Esophagus muscularis mucosa (tissue), 3 donors: Measurements from ENCODE around the gene SPECC1.

ENCODE experiments used
- POLR2AphosphoS5 ChIP-seq, 2 donors: sonication (generic); formaldehyde crosslinking; IDR thresholded peaks; one replicate each; pipeline ENCODE4 v1.6.1; 2017; ENCODE audit warnings: antibody characterized with exemption in 2 of 2
- TF ChIP-seq, protein P1 (sequence below), 3 experiments: fragments of 200-600 bp in 2 of 3; fragments of 450-650 bp in 1 of 3; sonication (generic) in 2 of 3; IDR thresholded peaks; one replicate each; pipeline ENCODE4 v1.5.1; 2017 to 2019; ENCODE audit warnings: antibody characterized with exemption in 3 of 3, mild to moderate bottlenecking in 2 of 3, moderate library complexity in 1 of 3

DNA sequence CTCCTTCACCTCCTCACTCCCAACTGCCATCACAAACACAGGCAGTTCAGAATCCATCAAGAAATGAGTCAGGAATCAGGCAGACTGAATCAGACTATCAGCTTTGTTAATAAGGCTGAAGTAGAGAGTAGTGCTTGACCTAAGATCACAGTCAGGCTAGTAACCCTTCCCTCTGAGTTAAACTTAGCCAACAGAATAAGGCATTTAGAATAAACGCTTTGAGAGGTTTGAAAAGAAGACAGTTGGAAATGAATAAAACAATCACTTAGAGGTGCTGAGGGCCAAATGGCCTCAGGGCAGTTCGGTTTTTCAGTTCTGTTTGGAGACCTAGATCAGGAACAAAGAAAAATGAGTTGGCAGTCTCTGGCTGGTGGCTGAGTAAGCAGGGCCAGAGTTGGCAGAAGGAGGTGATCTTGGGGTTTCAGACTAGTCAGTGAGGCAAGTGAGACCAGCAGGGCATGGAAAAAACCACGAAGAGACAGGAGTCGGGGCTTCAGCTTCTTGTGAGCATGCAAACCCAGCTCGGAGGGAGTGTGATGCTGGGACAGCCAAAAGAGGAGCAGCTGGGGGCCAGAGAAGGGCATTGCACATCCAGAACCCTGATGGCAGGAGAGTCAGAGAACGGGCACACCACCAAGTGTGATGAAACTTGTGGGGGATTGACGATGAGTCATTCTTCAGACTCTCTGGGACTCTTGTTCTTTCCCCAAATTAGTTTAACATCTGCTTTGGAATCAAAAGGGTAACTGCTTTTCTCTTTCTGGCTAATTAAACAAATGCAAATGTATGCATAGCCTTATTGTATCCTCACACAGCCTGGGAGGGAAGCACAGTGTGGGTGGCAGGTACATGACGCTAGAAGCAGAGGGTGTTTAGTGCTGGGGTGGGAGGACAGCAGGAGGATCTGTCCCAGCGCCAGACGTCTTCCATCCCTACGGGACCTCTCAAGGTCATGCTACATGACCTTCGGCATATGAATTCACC lies 54.8 kb downstream of the SPECC1 start:
- TF ChIP-seq, protein P1, sequence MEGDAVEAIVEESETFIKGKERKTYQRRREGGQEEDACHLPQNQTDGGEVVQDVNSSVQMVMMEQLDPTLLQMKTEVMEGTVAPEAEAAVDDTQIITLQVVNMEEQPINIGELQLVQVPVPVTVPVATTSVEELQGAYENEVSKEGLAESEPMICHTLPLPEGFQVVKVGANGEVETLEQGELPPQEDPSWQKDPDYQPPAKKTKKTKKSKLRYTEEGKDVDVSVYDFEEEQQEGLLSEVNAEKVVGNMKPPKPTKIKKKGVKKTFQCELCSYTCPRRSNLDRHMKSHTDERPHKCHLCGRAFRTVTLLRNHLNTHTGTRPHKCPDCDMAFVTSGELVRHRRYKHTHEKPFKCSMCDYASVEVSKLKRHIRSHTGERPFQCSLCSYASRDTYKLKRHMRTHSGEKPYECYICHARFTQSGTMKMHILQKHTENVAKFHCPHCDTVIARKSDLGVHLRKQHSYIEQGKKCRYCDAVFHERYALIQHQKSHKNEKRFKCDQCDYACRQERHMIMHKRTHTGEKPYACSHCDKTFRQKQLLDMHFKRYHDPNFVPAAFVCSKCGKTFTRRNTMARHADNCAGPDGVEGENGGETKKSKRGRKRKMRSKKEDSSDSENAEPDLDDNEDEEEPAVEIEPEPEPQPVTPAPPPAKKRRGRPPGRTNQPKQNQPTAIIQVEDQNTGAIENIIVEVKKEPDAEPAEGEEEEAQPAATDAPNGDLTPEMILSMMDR (IDR thresholded peaks at IDR 0.05) = no peak
- TF ChIP-seq POLR2AphosphoS5 (IDR thresholded peaks at IDR 0.05) = peak; percentile 49 to 53
